Measurements from ENCODE around the gene UQCC5.

UQCC5 gene

DNA sequence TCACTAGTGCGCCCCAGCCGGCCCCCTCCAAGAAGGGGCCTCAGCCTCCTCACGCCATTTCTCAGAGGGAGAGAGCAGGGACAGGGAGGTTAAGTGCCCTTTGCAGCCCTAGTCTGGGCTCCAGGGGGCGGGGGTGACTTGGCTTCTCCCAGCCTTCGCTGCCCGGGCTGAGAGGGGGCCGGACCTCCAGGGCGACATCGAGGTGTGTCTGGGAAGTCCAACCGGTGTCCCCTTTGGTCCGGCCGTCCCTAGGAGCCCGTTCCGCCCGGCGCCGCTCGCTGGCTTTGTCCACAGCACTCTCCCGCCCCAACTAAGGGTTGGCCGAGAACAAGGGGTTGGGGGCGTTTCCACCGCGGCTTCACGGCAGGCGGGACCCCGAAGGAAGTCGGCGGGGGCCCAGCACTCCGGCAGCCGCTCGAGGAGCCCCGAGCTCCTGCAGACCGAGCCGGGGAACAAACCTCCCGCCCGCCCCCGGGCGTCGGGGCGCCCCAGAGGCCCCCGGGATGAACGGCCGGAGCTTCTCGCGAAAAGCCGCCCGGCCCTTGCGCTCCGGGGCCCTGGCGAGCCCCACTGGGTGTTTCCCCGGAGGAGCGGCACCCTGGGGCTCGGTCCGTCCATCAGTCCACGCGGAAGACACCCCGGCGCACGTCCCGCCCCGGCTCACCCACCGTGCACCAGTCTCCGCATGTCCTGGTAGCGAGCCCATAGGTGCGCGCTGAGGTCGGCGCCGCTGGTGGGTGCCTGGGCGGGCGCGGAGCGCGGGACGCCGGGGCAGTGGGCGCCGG is 3.4 kb upstream of the UQCC5 start:
- TF ChIP-seq, protein P1, sequence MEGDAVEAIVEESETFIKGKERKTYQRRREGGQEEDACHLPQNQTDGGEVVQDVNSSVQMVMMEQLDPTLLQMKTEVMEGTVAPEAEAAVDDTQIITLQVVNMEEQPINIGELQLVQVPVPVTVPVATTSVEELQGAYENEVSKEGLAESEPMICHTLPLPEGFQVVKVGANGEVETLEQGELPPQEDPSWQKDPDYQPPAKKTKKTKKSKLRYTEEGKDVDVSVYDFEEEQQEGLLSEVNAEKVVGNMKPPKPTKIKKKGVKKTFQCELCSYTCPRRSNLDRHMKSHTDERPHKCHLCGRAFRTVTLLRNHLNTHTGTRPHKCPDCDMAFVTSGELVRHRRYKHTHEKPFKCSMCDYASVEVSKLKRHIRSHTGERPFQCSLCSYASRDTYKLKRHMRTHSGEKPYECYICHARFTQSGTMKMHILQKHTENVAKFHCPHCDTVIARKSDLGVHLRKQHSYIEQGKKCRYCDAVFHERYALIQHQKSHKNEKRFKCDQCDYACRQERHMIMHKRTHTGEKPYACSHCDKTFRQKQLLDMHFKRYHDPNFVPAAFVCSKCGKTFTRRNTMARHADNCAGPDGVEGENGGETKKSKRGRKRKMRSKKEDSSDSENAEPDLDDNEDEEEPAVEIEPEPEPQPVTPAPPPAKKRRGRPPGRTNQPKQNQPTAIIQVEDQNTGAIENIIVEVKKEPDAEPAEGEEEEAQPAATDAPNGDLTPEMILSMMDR (IDR thresholded peaks at IDR 0.05; ENCODE audit: borderline replicate concordance, insufficient read depth, low read depth, low read length): no peak
- peak overlapping the region; percentile 80 for H3K4me3 ChIP-seq (ENCODE audit: low read depth, low read length)

DNA sequence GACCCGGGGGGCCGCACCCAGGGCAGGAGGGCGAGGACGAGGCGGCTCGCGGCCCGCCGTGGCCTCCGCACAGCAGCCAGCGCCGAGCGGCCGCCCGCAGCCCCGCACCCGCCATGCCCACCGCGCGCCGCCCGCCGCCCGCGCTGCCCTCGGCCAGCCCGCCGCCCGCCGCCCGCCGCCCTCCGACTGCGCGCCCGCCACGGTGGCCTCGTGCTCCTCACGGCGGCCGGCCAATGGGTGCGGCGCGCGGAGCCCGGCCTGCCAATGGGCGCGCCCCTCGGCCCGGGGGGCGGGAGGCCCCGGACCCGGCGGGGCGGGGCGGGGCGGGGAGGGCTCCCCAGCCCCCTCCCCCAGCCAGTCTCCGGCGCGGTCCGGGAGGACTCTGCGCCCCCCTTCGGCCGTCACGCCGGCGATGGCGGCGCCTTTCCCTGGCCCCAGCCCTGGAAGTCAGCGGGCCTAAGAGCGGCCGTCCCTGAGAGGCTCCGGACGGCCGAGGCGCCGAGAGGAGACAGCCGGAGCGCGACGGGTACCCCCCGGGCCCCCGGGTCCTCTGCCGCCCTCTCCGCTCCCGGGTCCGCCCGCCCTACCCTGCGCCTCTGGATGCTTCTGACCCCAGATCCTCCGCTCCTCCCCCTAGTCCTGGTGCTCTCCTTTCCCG is 2.7 kb upstream of the UQCC5 start, which contains the start of gene NT5DC2:
Gene NT5DC2 (minus strand): TSS at position 235 of the 658 bp plus-strand sequence. CDS start 120 bp downstream, at position 115.
- TF ChIP-seq, protein P1 (IDR thresholded peaks at IDR 0.05; ENCODE audit: borderline replicate concordance, insufficient read depth, low read depth, low read length): 0 out of 2 replicates have a peak, but pooled peaks have one; percentile 2
- H3K4me3 ChIP-seq (ENCODE audit: low read depth, low read length): peak within 1 kb of the TSS; percentile 80

DNA sequence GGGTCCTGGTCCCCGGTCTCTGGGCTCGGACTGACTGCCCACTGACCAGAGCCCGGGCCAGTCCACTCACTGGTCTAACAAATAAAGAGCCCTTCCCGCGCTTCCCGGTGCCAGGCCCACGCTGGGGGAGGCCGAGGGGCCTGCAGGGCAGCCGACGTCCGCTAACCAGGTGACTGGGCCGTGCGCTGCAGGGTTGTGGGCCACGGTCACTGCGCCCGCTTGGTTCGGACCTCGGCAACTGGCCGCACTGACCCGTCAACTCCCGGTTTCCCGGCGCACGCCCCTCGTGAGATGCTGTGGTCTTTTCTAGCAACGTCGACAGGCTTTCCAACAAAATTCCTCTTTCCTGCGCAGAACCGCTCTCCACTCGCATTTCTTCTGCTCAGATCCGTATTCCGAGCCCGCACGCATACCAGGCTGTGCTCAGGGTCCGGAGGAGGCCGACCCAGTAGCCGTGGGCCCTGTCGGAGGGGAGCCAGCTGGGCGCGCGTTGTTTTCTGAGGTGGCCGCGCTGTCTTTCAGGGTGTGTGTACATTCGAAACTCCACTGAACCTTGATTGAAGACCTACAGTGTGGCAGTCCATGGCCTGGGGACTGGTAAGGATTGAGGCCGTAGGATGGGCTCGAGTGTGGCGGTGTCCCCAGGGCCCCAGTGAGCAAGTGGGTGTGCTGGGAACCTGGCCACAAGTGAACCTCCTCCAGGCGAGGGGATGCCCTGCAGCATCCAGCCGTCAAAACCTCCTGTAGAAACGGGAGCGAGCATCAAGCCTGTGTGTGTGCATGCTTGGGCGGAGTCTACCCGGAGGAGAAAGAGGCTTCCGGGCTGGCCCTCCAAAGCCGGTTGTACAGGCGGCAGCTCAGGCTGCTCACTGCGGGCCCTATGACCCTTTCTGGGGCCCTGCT is 1.9 kb upstream of the UQCC5 start:
- peak overlapping the region; percentile 61 for H3K4me3 ChIP-seq (ENCODE audit: low read depth, low read length)
- TF ChIP-seq, protein P1 (IDR thresholded peaks at IDR 0.05; ENCODE audit: borderline replicate concordance, insufficient read depth, low read depth, low read length): no peak

DNA sequence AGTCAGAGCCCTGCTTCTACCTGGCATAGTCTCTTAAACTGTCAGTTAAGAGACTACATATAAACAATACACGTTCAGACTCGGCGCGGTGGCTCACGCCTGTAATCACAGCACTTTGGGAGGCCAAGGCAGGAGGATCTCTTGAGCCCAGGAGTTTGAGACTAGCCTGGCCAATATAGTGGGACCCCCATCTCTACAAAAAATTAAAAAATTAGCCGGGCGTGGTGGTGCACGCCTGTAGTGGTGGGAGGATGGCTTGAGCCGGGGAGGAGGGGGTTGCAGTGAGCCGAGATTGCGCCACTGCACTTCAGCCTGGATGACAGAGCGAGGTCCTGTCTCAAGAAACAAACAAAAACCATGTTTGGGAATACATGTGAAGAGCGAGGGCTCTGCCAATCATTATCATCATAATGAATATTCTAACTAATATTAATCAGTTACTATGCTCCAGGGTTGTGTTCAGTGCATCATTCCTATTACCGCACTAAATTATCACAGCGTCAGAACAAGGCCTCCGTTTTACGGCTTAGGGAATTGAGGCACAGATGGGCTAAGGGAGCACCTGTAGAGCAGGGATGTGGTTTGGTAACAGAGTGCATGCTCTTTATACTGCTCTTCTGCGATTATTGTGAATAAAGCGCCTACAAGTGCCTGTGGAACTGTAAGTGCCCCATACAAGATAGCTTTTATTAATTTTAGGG is 844 bp upstream of the UQCC5 start:
- no peak overlapping the region for H3K4me3 ChIP-seq (ENCODE audit: low read depth, low read length)
- TF ChIP-seq, protein P1 (IDR thresholded peaks at IDR 0.05; ENCODE audit: borderline replicate concordance, insufficient read depth, low read depth, low read length): no peak

DNA sequence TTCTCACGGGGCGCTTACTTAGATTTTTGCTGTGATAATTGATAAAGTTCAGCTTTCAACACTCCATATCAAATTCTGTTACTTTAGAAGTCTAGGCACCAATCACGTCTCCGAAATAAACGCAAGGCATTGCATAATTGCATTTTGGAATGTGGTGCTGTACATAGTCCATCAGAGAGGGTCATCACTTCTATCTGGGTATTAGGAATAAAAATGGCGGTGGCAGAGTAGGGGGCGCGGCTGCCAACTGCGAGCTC is 365 bp upstream of the UQCC5 start:
- H3K4me3 ChIP-seq (ENCODE audit: low read depth, low read length): no peak overlapping the region
- TF ChIP-seq, protein P1 (IDR thresholded peaks at IDR 0.05; ENCODE audit: borderline replicate concordance, insufficient read depth, low read depth, low read length): no peak

DNA sequence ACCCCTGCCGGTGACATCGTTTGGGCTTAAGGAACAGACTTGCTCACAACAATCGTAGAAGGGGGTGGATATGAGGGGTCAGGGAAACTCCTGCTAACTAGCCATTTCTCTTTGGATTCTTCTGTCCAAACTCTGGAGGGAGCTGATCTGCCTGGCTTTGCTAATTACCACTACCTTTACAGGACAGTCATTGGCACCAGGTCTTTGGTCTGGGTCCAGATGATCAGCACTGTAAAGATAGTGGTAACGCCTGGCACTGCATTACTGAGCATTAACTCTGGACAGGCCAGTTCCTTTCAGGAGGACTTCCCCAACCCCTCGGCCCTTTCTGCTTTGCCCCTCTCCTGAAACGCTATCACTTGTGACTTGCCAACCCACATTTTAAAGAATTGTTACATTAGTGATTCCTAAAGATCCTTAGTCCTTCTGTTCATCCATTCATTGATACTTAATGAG is 788 bp downstream of the UQCC5 start:
- TF ChIP-seq, protein P1 (IDR thresholded peaks at IDR 0.05; ENCODE audit: borderline replicate concordance, insufficient read depth, low read depth, low read length): no peak
- peak overlapping the region; percentile 72 for H3K4me3 ChIP-seq (ENCODE audit: low read depth, low read length)

Data from GM12875 (cell line).